Stomach (tissue), 4 donors: ENCODE data around the gene UGT1A7.

Experiments
- EP300 ChIP-seq: sonication (generic); formaldehyde crosslinking; IDR thresholded peaks from one replicate; pipeline ENCODE4 v1.6.1; 2017; ENCODE audit warnings: antibody characterized with exemption
- POLR2A ChIP-seq, 4 donors: fragments of 450-650 bp; IDR thresholded peaks; one replicate each; pipeline ENCODE4 v1.6.1; 2016; ENCODE audit warnings: antibody characterized with exemption in 4 of 4, control low read depth in 2 of 4, mild to moderate bottlenecking in 1 of 4, moderate library complexity in 1 of 4
- POLR2AphosphoS5 ChIP-seq, 3 donors: sonication (generic); formaldehyde crosslinking; IDR thresholded peaks; one replicate each; pipeline ENCODE4 v1.6.1; 2016; ENCODE audit warnings: antibody characterized with exemption in 3 of 3
- TF ChIP-seq, protein P1 (sequence below), 7 experiments: fragments of 450-650 bp in 4 of 7; fragments of 200-600 bp in 3 of 7; sonication (generic) in 3 of 7; IDR thresholded peaks; one replicate each; pipeline ENCODE4 v1.5.1; 2016 to 2019; ENCODE audit warnings: antibody characterized with exemption in 7 of 7, control low read depth in 2 of 7, mild to moderate bottlenecking in 1 of 7

- TF ChIP-seq, protein P1, sequence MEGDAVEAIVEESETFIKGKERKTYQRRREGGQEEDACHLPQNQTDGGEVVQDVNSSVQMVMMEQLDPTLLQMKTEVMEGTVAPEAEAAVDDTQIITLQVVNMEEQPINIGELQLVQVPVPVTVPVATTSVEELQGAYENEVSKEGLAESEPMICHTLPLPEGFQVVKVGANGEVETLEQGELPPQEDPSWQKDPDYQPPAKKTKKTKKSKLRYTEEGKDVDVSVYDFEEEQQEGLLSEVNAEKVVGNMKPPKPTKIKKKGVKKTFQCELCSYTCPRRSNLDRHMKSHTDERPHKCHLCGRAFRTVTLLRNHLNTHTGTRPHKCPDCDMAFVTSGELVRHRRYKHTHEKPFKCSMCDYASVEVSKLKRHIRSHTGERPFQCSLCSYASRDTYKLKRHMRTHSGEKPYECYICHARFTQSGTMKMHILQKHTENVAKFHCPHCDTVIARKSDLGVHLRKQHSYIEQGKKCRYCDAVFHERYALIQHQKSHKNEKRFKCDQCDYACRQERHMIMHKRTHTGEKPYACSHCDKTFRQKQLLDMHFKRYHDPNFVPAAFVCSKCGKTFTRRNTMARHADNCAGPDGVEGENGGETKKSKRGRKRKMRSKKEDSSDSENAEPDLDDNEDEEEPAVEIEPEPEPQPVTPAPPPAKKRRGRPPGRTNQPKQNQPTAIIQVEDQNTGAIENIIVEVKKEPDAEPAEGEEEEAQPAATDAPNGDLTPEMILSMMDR (IDR thresholded peaks at IDR 0.05): no peak
- TF ChIP-seq POLR2A (IDR thresholded peaks at IDR 0.05): no peak
- TF ChIP-seq EP300: no peak
- no peak for TF ChIP-seq POLR2AphosphoS5 (IDR thresholded peaks at IDR 0.05)
Measured at GRCh38 chr2:233674314-233674713, 7.4 kb upstream of the UGT1A7 start.
